Measurements from ENCODE around the gene UBE2J2. TPM values are rescaled to one million over a fixed set of nuclear protein-coding genes. Genes with fewer than 3 reads are reported as not detected.
A peak's percentile ranks its signal among the peaks of the same experiment; 100 is the strongest.

UBE2J2 gene
- total RNA-seq, 1 donor from 2014 or later = 65.1 TPM

- Mint-ChIP-seq H3K36me3 (ENCODE audit: unreplicated experiment) (peaks cover 2% of the 10 kb centered on the region), H3K27me3 (ENCODE audit: unreplicated experiment) (no peaks in the 10 kb centered on the region), H3K27ac (ENCODE audit: unreplicated experiment) (peak overlapping the region; percentile 82), H3K4me3 (ENCODE audit: unreplicated experiment) (peak overlapping the region; percentile 75), H3K9me3 (ENCODE audit: unreplicated experiment) (no peaks in the 10 kb centered on the region), H3K4me1 (ENCODE audit: unreplicated experiment) (peaks cover 35% of the 10 kb centered on the region)
- DNase-seq (ENCODE audit: extremely low spot score, unreplicated experiment) = no peak
- no peak for TF ChIP-seq CTCF (IDR thresholded peaks at IDR 0.05)
Measured at GRCh38 chr1:1306661-1307260, 33.1 kb upstream of the UBE2J2 start.

DNA sequence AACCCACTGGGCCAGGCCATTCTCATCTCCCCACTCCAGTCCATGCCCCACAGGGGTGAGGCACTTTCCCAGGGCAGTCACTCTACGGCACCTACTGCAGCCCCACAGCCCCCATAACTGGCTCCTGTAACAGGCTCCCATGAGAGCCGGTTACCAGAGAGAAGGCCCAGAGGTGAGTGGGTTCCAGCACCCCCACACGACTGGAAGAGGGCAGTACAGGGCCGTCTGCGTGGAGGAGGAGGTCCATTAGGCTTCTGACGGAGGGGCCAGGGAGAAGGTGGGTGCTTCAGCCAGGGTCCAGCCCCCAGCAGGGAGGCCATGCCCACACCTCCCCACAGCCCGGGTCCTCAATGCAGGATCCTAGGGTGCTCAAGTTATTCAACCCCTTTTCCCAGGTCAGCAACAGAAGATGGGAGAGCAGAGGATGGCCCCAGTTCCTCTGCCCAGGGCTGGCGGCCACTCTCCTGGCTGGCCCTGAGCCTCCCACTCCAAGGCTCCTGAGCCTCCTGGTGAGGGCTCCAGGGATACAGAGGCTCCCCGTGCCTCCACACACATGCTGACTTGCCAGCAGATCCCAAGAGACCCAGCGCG, 32.5 kb upstream of the UBE2J2 start:
- H3K27me3 Mint-ChIP-seq (ENCODE audit: unreplicated experiment) = no peaks in the 10 kb centered on the region
- H3K4me1 Mint-ChIP-seq (ENCODE audit: unreplicated experiment) = peaks cover 35% of the 10 kb centered on the region
- H3K36me3 Mint-ChIP-seq (ENCODE audit: unreplicated experiment) = peaks cover 2% of the 10 kb centered on the region
- TF ChIP-seq CTCF (IDR thresholded peaks at IDR 0.05) = peak; percentile 28
- no peaks in the 10 kb centered on the region for H3K9me3 Mint-ChIP-seq (ENCODE audit: unreplicated experiment)
- DNase-seq (ENCODE audit: extremely low spot score, unreplicated experiment) = no peak
- H3K27ac Mint-ChIP-seq (ENCODE audit: unreplicated experiment) = peak overlapping the region; percentile 82
- H3K4me3 Mint-ChIP-seq (ENCODE audit: unreplicated experiment) = peak overlapping the region; percentile 75

GRCh38 chr1:1305300-1306069, 31.8 kb upstream of the UBE2J2 start:
- Mint-ChIP-seq H3K9me3 (ENCODE audit: unreplicated experiment) (no peaks in the 10 kb centered on the region), H3K4me1 (ENCODE audit: unreplicated experiment) (peaks cover 35% of the 10 kb centered on the region), H3K27ac (ENCODE audit: unreplicated experiment) (peak overlapping the region; percentile 82), H3K4me3 (ENCODE audit: unreplicated experiment) (peak overlapping the region; percentile 75), H3K36me3 (ENCODE audit: unreplicated experiment) (no peaks in the 10 kb centered on the region), H3K27me3 (ENCODE audit: unreplicated experiment) (no peaks in the 10 kb centered on the region)
- TF ChIP-seq CTCF (IDR thresholded peaks at IDR 0.05) = peak; percentile 10
- no peak for DNase-seq (ENCODE audit: extremely low spot score, unreplicated experiment)

DNA sequence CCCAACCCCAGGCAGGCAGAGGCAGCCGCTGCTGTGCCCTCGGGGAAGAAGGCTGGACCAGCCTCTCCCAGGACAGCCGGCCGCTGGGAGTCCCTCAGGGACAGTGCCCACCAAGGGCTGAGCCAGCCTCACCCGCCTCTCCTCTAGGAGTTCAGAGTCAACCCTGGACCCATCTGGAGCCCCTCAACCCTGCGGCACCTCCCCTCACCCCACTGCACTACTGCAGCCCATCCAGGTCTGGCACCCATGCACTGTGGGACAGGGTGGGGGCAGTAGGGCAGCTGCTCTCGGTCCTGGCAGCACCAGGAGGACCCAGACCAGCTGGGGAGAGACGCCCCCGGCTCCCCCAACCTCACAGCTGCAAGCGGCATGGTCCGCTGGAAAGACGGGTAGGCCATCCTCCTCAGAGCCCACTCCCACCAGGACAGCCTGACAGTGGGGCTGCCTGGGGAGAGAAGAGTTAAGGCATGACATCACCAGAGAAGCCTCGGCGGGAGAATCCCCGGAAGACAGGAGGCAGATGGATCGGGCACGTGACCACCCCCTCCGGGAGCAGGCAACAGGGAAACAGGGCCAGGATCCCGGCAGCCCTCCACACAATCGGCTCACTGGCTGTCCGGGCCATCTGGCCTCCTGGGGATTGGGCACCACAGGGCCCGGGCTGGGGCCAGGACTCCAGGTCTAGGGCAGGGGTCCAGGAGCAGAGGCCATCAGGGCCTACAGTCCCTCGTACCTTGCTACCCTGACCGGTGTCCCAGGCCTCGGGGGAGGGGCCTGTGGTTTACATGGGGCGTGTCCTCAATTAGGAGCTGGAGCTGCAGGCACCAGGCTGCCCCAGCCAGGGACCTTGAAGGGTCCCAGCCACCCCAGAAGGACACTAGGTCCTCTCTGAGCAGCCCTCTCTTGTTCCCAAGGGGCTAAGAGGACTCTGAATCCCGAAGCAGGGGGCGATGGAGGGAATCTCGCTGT, 31.0 kb upstream of the UBE2J2 start:
- no peak for DNase-seq (ENCODE audit: extremely low spot score, unreplicated experiment)
- Mint-ChIP-seq H3K4me1 (ENCODE audit: unreplicated experiment) (peaks cover 34% of the 10 kb centered on the region), H3K36me3 (ENCODE audit: unreplicated experiment) (no peaks in the 10 kb centered on the region), H3K27ac (ENCODE audit: unreplicated experiment) (peak overlapping the region; percentile 71), H3K27me3 (ENCODE audit: unreplicated experiment) (no peaks in the 10 kb centered on the region), H3K4me3 (ENCODE audit: unreplicated experiment) (peak overlapping the region; percentile 75), H3K9me3 (ENCODE audit: unreplicated experiment) (no peaks in the 10 kb centered on the region)
- no peak for TF ChIP-seq CTCF (IDR thresholded peaks at IDR 0.05)

Measured in osteocyte (in vitro differentiated cells).